ENCODE data around the gene SMIM41. TPM values are rescaled to one million over a fixed set of nuclear protein-coding genes. Genes with fewer than 3 reads are reported as not detected.

SMIM41 gene
- total RNA-seq, 1 experiment from 2014 or later, result not detected

- Histone ChIP-seq H3K4me3 (ENCODE audit: low read depth in 2 of 2, low read length in 2 of 2) (no peak overlapping the region), H3K27ac (ENCODE audit: low read length) (no peak overlapping the region), H3K36me3 (ENCODE audit: control insufficient read depth, insufficient read depth, low read length) (no peaks in the 10 kb centered on the region), H3K27me3 (ENCODE audit: control insufficient read depth, insufficient read depth, low read length) (no peaks in the 10 kb centered on the region), H3K4me1 (ENCODE audit: control insufficient read depth, insufficient read depth, low read length) (no peaks in the 10 kb centered on the region), H3K9me3 (ENCODE audit: control insufficient read depth, insufficient read depth, low read depth, low read length) (no peaks in the 10 kb centered on the region)
- ChIA-PET CTCF (no interaction called here), POLR2A (no interaction called here)
- TF ChIP-seq CTCF (IDR thresholded peaks at IDR 0.05), result no peak
- no TSS peak for BruUV-seq (replicated peaks)
- in situ Hi-C loops (cut with HindIII; ENCODE audit: low pct_unique_long_range_greater_than_20kb, low sequenced_read_pairs) (no loop called here), intact Hi-C loops (cut with micrococcal nuclease; ENCODE audit: unreplicated experiment) (no loop called here)
- no peak for DNase-seq (ENCODE audit: low read depth, low spot score)
- ATAC-seq, result no peak
Measured at GRCh38 chr12:52132754-52133161, 53.3 kb downstream of the SMIM41 start.

GRCh38 chr12:52137746-52138145, 58.2 kb downstream of the SMIM41 start:
- Histone ChIP-seq H3K4me3 (ENCODE audit: low read depth in 2 of 2, low read length in 2 of 2) (no peak overlapping the region), H3K9me3 (ENCODE audit: control insufficient read depth, insufficient read depth, low read depth, low read length) (no peaks in the 10 kb centered on the region), H3K27ac (ENCODE audit: low read length) (no peak overlapping the region), H3K4me1 (ENCODE audit: control insufficient read depth, insufficient read depth, low read length) (no peaks in the 10 kb centered on the region; the same call in 1 of the 2 replicates), H3K27me3 (ENCODE audit: control insufficient read depth, insufficient read depth, low read length) (no peaks in the 10 kb centered on the region), H3K36me3 (ENCODE audit: control insufficient read depth, insufficient read depth, low read length) (no peaks in the 10 kb centered on the region)
- POLR2A ChIA-PET, result no interaction called here
- BruUV-seq (replicated peaks), result no TSS peak
- ATAC-seq (no peak), DNase-seq (ENCODE audit: low read depth, low spot score) (no peak)
- intact Hi-C loops (cut with micrococcal nuclease; ENCODE audit: unreplicated experiment) (loop anchor here (5.0 kb wide), 1 partner anchor 735 kb away; no protein-coding TSS in a partner anchor), in situ Hi-C loops (cut with HindIII; ENCODE audit: low pct_unique_long_range_greater_than_20kb, low sequenced_read_pairs) (no loop called here)
- CTCF ChIA-PET, result interaction anchor here (0.5 to 0.9 kb wide), 3 partner anchors 736 to 825 kb away, joined by 3 read pairs; no protein-coding TSS in a partner anchor
- no peak for TF ChIP-seq REST (IDR thresholded peaks at IDR 0.05; ENCODE audit: insufficient read depth in 1 of 2, low read depth in 2 of 2, low read length in 1 of 2)
- TF ChIP-seq TCF7L2 (IDR thresholded peaks at IDR 0.05; ENCODE audit: low read depth, low read length), result no peak
- TF ChIP-seq CTCF (IDR thresholded peaks at IDR 0.05), result no peak
- no peak for TF ChIP-seq SIN3A (IDR thresholded peaks at IDR 0.05; ENCODE audit: borderline replicate concordance, insufficient read depth, low read depth, low read length)
- TF ChIP-seq POLR2AphosphoS5 (IDR thresholded peaks at IDR 0.05; ENCODE audit: low read depth, low read length), result no peak

Data from Panc1 (cell line).